H1 (cell line): ENCODE measurements around the gene H6PD. TPM values are rescaled to one million over a fixed set of nuclear protein-coding genes. Genes with fewer than 3 reads are reported as not detected.

ENCODE experiments used
- CTCF ChIA-PET: fragments of 300-600 bp; sonication (Branson Sonifier 250); formaldehyde crosslinking; loops from one replicate; lab custom pipeline; 2021; ENCODE audit not compliant: partially characterized antibody; lab: Charles Lee
- POLR2A ChIA-PET: fragments of 300-600 bp; sonication (Branson Sonifier 250); formaldehyde crosslinking; loops from one replicate; lab custom pipeline; 2021; ENCODE audit warnings: inconsistent platforms; ENCODE audit not compliant: partially characterized antibody; lab: Charles Lee
- DNase-seq, 2 experiments: peaks; one replicate each; pipeline versions ENCODE4 v3.0.0 to v3.0.0-alpha.2; 2010 to 2022; ENCODE audit warnings: low spot score in 2 of 2, low read depth in 1 of 2, mixed read lengths in 1 of 2
- FAIRE-seq: peaks from 2 replicates; lab custom pipeline; 2011; peaks lifted over from hg19 to GRCh38; lab: Jason Lieb, UNC
- H2AFZ ChIP-seq: 2 replicates; pipeline ENCODE4 v1.8.1; 2012; ENCODE audit warnings: low read length, inconsistent platforms
- H2AK5ac ChIP-seq: 2 replicates; pipeline ENCODE4 v1.6.1; 2013; ENCODE audit warnings: low read depth, low read length
- H2BK120ac ChIP-seq: replicated peaks from 2 replicates; pipeline ENCODE3; 2013; ENCODE audit warnings: low read depth, low read length, inconsistent platforms
- H2BK12ac ChIP-seq: 2 replicates; pipeline ENCODE4 v1.6.1; 2013; ENCODE audit warnings: low read depth, low read length
- H2BK15ac ChIP-seq: 2 replicates; pipeline ENCODE4 v1.6.1; 2013; ENCODE audit warnings: low read length
- H2BK20ac ChIP-seq: 2 replicates; pipeline ENCODE4 v1.6.1; 2013; ENCODE audit warnings: low read length
- H2BK5ac ChIP-seq: 2 replicates; pipeline ENCODE4 v1.6.1; 2013; ENCODE audit warnings: low read depth, low read length
- H3K14ac ChIP-seq: 2 replicates; pipeline ENCODE4 v1.6.1; 2013; ENCODE audit warnings: inconsistent platforms; ENCODE audit not compliant: insufficient read length
- H3K18ac ChIP-seq: 2 replicates; pipeline ENCODE4 v1.6.1; 2013; ENCODE audit warnings: low read length; ENCODE audit errors: extremely low read depth
- H3K23ac ChIP-seq: 2 replicates; pipeline ENCODE4 v1.6.1; 2013; ENCODE audit warnings: inconsistent platforms; ENCODE audit not compliant: insufficient read length
- H3K23me2 ChIP-seq: 2 replicates; pipeline ENCODE4 v1.6.1; 2013; ENCODE audit warnings: low read depth, low read length
- H3K27ac ChIP-seq: 2 replicates; pipeline ENCODE4 v1.6.1; 2011; ENCODE audit warnings: low read depth, low read length, inconsistent platforms
- H3K27me3 ChIP-seq, 4 experiments: replicated peaks in 1 of 4; 1 replicate in 1 of 4; 2 replicates in 3 of 4; pipeline versions ENCODE4 v1.6.1 to v1.8.1; 2011 to 2013; ENCODE audit warnings: low read length in 3 of 4, mild to moderate bottlenecking in 3 of 4, inconsistent platforms in 2 of 4, mixed read lengths in 2 of 4, moderate library complexity in 1 of 4; ENCODE audit not compliant: control insufficient read depth in 3 of 4, insufficient read depth in 3 of 4; ENCODE audit errors: extremely low read depth in 1 of 4
- H3K36me3 ChIP-seq, 4 experiments: 2 replicates each; pipeline versions ENCODE4 v1.6.1 to v1.8.1; 2011 to 2013; ENCODE audit warnings: mild to moderate bottlenecking in 4 of 4, low read length in 3 of 4, moderate library complexity in 2 of 4, control low read depth in 1 of 4, inconsistent platforms in 1 of 4; ENCODE audit not compliant: insufficient read depth in 4 of 4, control insufficient read depth in 2 of 4
- H3K4ac ChIP-seq: replicated peaks from 2 replicates; pipeline ENCODE3; 2013; ENCODE audit warnings: low read length, low read depth, mixed read lengths, inconsistent platforms; ENCODE audit not compliant: insufficient read length
- H3K4me1 ChIP-seq, 4 experiments: replicated peaks in 1 of 4; 1 replicate in 1 of 4; 2 replicates in 3 of 4; pipeline versions ENCODE4 v1.6.1 to v1.8.1; 2011 to 2013; ENCODE audit warnings: low read length in 3 of 4, inconsistent platforms in 2 of 4, mixed read lengths in 1 of 4; ENCODE audit not compliant: insufficient read depth in 4 of 4, control insufficient read depth in 3 of 4
- H3K4me2 ChIP-seq, 2 experiments: 2 replicates each; pipeline versions ENCODE4 v1.6.1 to v1.8.1; 2011 to 2013; ENCODE audit warnings: low read depth in 2 of 2, low read length in 2 of 2, control low read depth in 1 of 2, inconsistent platforms in 1 of 2, mild to moderate bottlenecking in 1 of 2; ENCODE audit not compliant: insufficient read depth in 1 of 2
- H3K4me3 ChIP-seq, 4 experiments: fragments of 200-600, 300-600 bp in 1 of 4; sonication (generic), shearing (Covaris generic), sonication (Bioruptor Twin) in 1 of 4; 2 replicates each; pipeline versions ENCODE4 v1.5.1 to v1.8.1; 2011 to 2016; ENCODE audit warnings: low read length in 4 of 4, low read depth in 3 of 4, control low read depth in 2 of 4, inconsistent platforms in 2 of 4, mild to moderate bottlenecking in 2 of 4, mixed read lengths in 1 of 4, moderate library complexity in 1 of 4; ENCODE audit not compliant: insufficient read depth in 2 of 4; ENCODE audit errors: extremely low read depth in 1 of 4
- H3K56ac ChIP-seq: replicated peaks from 2 replicates; pipeline ENCODE3; 2013; ENCODE audit warnings: low read depth, mild to moderate bottlenecking, mixed read lengths, low read length, inconsistent platforms; ENCODE audit not compliant: insufficient read length
- H3K79me1 ChIP-seq: 2 replicates; pipeline ENCODE4 v1.6.1; 2013; ENCODE audit warnings: low read depth, low read length, control low read depth
- H3K79me2 ChIP-seq, 2 experiments: 2 replicates each; pipeline versions ENCODE4 v1.6.1 to v1.8.1; 2012 to 2013; ENCODE audit warnings: low read length in 2 of 2, mild to moderate bottlenecking in 2 of 2, inconsistent platforms in 1 of 2; ENCODE audit not compliant: insufficient read depth in 2 of 2, control insufficient read depth in 1 of 2
- H3K9ac ChIP-seq, 4 experiments: replicated peaks in 1 of 4; 1 replicate in 1 of 4; 2 replicates in 3 of 4; pipeline versions ENCODE4 v1.6.1 to v1.8.1; 2011 to 2013; ENCODE audit warnings: low read depth in 3 of 4, low read length in 3 of 4, control low read depth in 2 of 4, mild to moderate bottlenecking in 2 of 4, moderate library complexity in 2 of 4, inconsistent platforms in 1 of 4; ENCODE audit errors: extremely low read depth in 1 of 4
- H3K9me3 ChIP-seq, 2 experiments: 2 replicates each; pipeline versions ENCODE4 v1.6.1 to v1.8.1; 2012 to 2013; ENCODE audit warnings: mild to moderate bottlenecking in 2 of 2, moderate library complexity in 2 of 2, control low read depth in 1 of 2, inconsistent platforms in 1 of 2, low read depth in 1 of 2, low read length in 1 of 2, mixed read lengths in 1 of 2; ENCODE audit not compliant: insufficient read depth in 2 of 2
- H4K20me1 ChIP-seq, 2 experiments: replicated peaks in 1 of 2; 2 replicates each; pipeline versions ENCODE3 to v1.8.1; 2011 to 2013; ENCODE audit warnings: inconsistent platforms in 2 of 2, low read length in 2 of 2, mild to moderate bottlenecking in 1 of 2; ENCODE audit not compliant: insufficient read depth in 2 of 2, control insufficient read depth in 1 of 2
- H4K5ac ChIP-seq: 2 replicates; pipeline ENCODE4 v1.6.1; 2013; ENCODE audit warnings: low read length, low read depth, mixed read lengths, inconsistent platforms; ENCODE audit not compliant: insufficient read length
- H4K8ac ChIP-seq: 2 replicates; pipeline ENCODE4 v1.8.0; 2013; ENCODE audit warnings: mild to moderate bottlenecking, moderate library complexity, low read length, inconsistent platforms; ENCODE audit not compliant: insufficient read depth; ENCODE audit errors: extremely low read depth
- H4K91ac ChIP-seq: replicated peaks from 2 replicates; pipeline ENCODE3; 2013; ENCODE audit warnings: low read length, mixed read lengths, inconsistent platforms; ENCODE audit not compliant: insufficient read length
- CBX5 ChIP-seq: fragments of 300-800, 300-1000 bp; sonication (generic); IDR thresholded peaks from 2 replicates; pipeline ENCODE4 v1.7.1; 2016; ENCODE audit warnings: antibody characterized with exemption, low read length, low read depth
- KDM1A ChIP-seq: fragments of 200-600, 300-600 bp; sonication (generic); IDR thresholded peaks from 2 replicates; pipeline ENCODE4 v1.7.1; 2016; ENCODE audit warnings: mild to moderate bottlenecking, low read length, borderline replicate concordance
- MAFK ChIP-seq: IDR thresholded peaks from 2 replicates; pipeline ENCODE4 v1.6.1; 2012; ENCODE audit warnings: low read depth, mild to moderate bottlenecking, improper control_type of control experiment, low read length
- USF2 ChIP-seq: IDR thresholded peaks from 2 replicates; pipeline ENCODE4 v1.6.1; 2011; ENCODE audit warnings: low read length, improper control_type of control experiment
- YY1 ChIP-seq: IDR thresholded peaks from 2 replicates; pipeline ENCODE4 v1.6.1; 2011; ENCODE audit warnings: low read depth, mild to moderate bottlenecking, low read length
- WGBS, 2 experiments: shearing (Covaris generic) in 1 of 2; methylation state at CpG; one replicate each; pipeline versions ENCODE4 v1.1.6 to v1.1.7; 2013 to 2015; ENCODE audit warnings: low lambda C conversion rate in 2 of 2, mixed read lengths in 2 of 2, inconsistent platforms in 1 of 2, low coverage in 1 of 2, missing lambda C conversion rate in 1 of 2; ENCODE audit not compliant: insufficient replicate concordance in 2 of 2, insufficient coverage in 1 of 2, insufficient read length in 1 of 2; ENCODE audit errors: extremely low coverage in 1 of 2, missing lambda C conversion rate in 1 of 2; 5-methylcytosine and 5-hydroxymethylcytosine counted together
- polyA plus RNA-seq, 7 experiments: library from polyadenylated mRNA; depleted of rRNA in 3 of 7; stranded (reverse) in 5 of 7; unstranded in 2 of 7; fragments of >200 nt in 5 of 7; fragments of 200-250 nt in 2 of 7; gene quantifications; 1 replicate in 5 of 7; 2 replicates in 1 of 7; 4 replicates in 1 of 7; pipeline versions ENCODE4 v1.2.1 to v1.2.3, GENCODE V29; 2011 to 2013; ENCODE audit warnings: missing spikeins in 2 of 7, mixed read lengths in 2 of 7
- total RNA-seq: library from RNA; stranded (reverse); fragmentation: NEBNext Ultra II Directional; extraction: Animal tissue kit (Norgen Biotek cat#: 25700); gene quantifications from 2 replicates; pipeline ENCODE4 v1.2.1, GENCODE V29; 2021

The H6PD gene
- total and polyA plus RNA-seq, 2 of the 8 experiments (the other 6 are each of a cell fraction or from before 2014, with no cell fraction given) = 3.6 to 3.8 TPM

GRCh38 chr1:9265037-9265436 is 30.5 kb downstream of the H6PD start:
- H3K9me3 ChIP-seq = peaks cover 0 to 6% of the 10 kb centered on the region in 2 experiments; a peak in 2 of 4 replicates
- no peak overlapping the region for H4K5ac ChIP-seq
- H4K91ac ChIP-seq = no peak overlapping the region
- no peak overlapping the region for H2AK5ac ChIP-seq
- no peak overlapping the region for H2BK5ac ChIP-seq
- no peak for FAIRE-seq
- H2BK15ac ChIP-seq = no peak overlapping the region
- H3K23me2 ChIP-seq = peaks cover 3% of the 10 kb centered on the region
- H3K79me2 ChIP-seq = peaks cover under 1 to 3% of the 10 kb centered on the region in 2 experiments; a peak in 2 of 4 replicates
- no peak overlapping the region for H2BK120ac ChIP-seq
- no peak overlapping the region for H2BK12ac ChIP-seq
- peaks cover 0 to 2% of the 10 kb centered on the region in 2 experiments for H4K20me1 ChIP-seq
- H3K56ac ChIP-seq = no peak overlapping the region
- 91% methylated on average over 10 of the region's 10 CpGs; no CpG with 5 or more reads in 1 of the 2 experiments for WGBS, 2 experiments
- H3K23ac ChIP-seq = no peak overlapping the region
- H3K27ac ChIP-seq = no peak overlapping the region
- no peak overlapping the region for H4K8ac ChIP-seq
- H3K4me2 ChIP-seq = no peak overlapping the region
- H3K27me3 ChIP-seq = no peaks in the 10 kb centered on the region
- no peak for DNase-seq
- H3K4ac ChIP-seq = no peak overlapping the region
- no peak for TF ChIP-seq CBX5
- no peak for TF ChIP-seq MAFK
- no peak for TF ChIP-seq YY1
- TF ChIP-seq KDM1A = no peak
- no peak for TF ChIP-seq USF2
- H3K4me3 ChIP-seq = no peak overlapping the region
- no peaks in the 10 kb centered on the region; a peak in 1 of 8 replicates for H3K36me3 ChIP-seq
- no peak overlapping the region for H2BK20ac ChIP-seq
- H3K14ac ChIP-seq = no peak overlapping the region
- CTCF ChIA-PET = interaction anchor here (0.6 to 13.7 kb wide), 13 partner anchors 9 to 281 kb away, joined by 3 to 118 read pairs (median 5); no protein-coding TSS in a partner anchor
- peaks cover under 1% of the 10 kb centered on the region; the same call in 1 of the 2 replicates for H3K79me1 ChIP-seq
- no peak overlapping the region for H2AFZ ChIP-seq
- no peak overlapping the region for H3K18ac ChIP-seq
- no peaks in the 10 kb centered on the region; a peak in 3 of 7 replicates for H3K4me1 ChIP-seq
- H3K9ac ChIP-seq = no peak overlapping the region
- POLR2A ChIA-PET = interaction anchor here (0.8 kb wide), 1 partner anchor 12 kb away, joined by 3 read pairs; no protein-coding TSS in a partner anchor
